HG02885 (cell line): ENCODE data around the gene OR52N1.
A peak's percentile ranks its signal among the peaks of the same experiment; 100 is the strongest.

Source experiments
- ATAC-seq: cut with Tn5 transposase; IDR thresholded peaks from one replicate; pipeline ENCODE4 v1.9.1; 2021; ENCODE audit warnings: mild to moderate bottlenecking; ENCODE audit not compliant: unreplicated experiment, poor library complexity

Gene OR52N1

DNA sequence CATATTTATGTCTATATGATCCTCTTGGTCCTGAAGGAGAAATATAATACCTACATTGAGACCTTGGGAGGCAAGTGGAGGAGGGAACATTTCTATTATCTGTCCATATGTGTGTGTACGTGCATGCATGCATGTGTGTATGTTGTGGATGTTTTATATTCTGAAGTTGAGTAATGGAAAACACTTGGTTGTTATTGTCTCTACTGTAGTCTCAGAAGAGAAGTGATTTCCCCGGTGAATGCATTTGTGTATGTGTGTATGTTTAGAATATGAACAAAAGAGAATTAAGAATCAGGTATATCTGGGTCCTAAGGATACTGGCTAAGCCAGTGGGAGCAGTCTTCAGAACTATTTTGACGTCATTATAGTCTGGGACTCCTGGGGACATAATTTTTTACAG is at the start of gene OR52N1:
OR52N1 (minus strand) TSS at position 101 of the 400 bp plus-strand sequence. CDS start 2,449 bp downstream, outside the sequence.
- ATAC-seq: no peak

DNA sequence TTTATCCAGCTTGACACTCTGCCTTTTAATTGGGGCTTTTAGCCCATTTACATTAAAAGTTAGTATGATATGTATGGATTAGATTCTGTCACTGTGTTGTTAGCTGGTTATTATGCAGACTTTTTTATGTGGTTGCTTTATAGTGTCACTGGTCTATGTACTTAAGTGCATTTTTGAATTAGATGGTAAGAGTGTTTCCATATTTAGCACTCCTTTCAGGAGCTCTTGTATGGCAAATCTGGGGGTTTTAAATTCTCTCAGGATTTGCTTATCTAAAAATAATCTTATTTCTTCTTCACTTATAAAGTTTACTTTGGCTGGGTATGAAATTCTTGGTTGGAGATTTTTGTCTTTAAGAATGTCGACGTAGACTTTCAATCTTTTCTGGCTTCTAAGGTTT is 46.6 kb upstream of the OR52N1 start:
- no peak for ATAC-seq

DNA sequence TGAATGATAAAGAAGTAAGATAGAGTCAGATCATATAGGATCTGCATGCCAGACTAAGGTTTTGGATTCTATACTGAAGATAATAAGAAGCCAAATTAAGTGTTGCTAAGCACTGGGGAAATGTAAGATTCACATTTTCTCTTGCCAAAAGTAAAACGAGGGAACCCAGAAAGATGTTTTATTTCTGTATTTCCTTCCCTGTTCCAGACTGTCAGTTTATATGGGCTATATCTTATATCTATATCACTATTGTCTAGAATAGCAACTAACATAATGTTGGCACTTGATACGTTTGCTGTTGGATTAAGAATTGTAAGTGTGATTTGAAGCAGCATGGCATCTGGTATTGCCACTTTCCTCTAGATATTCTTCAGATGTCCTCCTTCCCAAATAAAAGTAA is 42.4 kb upstream of the OR52N1 start:
- no peak for ATAC-seq

DNA sequence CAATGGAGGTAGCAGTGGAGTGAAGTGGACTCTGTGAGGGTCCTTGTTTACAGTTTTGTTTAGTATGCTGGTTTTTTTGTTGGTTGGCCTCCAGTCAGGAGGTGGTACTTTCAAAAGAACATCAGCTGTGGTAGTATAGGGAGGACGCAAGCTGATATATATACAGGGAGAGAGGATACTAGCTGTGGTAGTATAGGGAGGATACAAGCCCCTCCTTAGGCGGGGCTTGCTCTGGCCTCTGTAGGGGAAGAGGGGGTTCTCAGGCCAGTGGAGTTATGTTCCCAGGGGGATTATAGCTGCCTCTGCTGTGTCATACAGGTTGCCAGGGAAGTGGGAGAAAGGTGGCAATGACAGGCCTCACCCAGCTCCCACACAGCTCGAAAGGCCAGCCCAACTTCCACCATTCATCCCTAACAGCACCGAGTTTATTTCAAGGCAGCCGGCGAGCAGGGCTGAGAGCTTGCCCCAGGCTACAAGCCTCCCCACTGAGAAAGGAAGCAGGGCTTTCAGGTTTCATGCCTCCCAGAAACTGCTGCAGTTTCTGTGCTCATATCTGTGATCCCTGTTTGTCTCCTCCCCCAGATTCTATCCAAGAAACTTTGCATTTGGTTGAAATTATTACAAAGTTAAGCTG is 40.2 kb upstream of the OR52N1 start:
- no peak for ATAC-seq

DNA sequence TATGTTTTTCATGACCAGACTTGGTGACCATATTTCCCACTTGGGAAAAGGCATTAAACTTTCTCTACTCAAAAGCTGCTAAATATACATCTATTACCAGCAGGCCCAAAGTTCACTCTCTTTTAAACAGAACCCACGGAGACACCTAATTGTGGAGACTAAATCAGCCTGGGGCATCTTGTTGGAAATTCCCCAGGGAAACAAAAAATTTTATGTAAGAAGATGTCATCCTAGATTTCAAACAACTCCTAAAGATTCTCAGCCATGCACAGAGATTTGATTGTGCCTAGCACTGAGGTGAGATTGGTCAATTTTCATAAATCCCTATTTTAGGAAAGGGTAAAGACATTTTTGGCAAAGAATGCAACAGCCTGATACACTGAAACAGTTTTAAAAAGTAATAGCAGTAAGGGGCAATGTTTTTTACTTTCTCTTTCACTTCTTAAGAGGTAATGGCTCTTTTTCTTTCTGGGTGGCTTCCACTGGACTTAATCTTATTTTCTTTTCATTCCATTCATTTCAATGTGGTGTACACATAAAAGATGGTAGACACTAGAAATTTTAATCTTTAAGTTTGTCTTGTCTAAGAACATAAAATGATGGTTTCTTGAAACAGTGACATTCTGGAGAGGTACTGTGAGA is 27.3 kb upstream of the OR52N1 start:
- ATAC-seq: peak; percentile 67

DNA sequence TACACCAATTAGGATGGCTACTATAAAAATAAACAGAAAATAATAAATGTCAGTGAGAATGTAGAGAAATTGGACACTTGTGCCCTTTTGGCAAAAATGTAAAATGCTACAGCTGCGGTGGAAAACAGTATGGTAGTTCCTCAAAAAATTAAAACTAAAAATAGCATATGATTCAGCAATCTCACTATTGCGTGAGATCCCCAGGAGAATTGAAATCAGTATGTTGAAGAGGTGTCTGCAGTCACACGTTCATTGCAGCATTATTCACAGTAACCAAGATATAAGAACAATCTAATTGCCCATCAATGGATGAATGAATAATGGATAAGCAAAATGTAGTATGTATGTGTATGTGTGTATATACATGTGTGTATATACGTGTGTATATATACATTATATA is 24.5 kb upstream of the OR52N1 start:
- ATAC-seq: no peak

DNA sequence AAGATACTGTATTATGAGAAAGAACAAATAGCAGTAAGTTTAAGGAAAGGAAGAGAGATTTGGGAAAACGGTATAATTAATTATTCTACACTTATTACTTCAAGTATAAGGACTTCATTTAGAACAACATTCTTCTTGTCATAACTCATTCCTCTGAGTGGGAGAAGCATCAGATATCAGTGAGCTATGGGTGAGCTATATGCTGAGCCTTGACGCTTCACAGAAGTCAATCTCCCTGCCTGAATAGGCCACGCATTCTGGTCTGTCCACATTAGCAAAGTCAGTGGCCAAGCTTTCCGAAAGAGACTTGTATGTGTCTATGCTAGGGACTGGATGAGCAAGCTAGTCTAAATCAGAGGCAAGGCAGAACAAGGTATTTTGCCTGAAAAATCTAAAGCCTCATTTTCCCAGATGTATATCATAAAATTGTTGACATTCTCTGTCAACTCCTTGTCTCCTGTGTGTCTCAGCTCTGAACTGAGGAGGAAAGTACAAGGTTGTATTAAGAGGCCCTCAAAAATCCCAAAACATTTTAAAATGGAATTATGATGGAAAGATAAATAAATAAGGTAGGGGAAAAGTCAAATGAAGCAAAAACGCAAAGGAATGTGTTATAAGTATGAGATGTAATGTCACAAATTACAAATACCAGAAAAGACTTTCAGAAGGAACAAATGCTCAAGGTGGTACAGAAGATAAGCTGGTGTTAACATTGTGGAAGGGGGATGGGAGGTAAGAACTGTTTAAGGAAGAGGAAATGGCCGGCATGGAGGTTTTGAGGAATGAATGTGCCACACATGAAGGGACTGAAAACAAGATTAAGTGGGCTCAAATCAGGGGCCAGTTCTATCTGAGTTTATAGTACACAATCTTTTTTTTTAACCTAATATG is 19.1 kb upstream of the OR52N1 start:
- no peak for ATAC-seq

DNA sequence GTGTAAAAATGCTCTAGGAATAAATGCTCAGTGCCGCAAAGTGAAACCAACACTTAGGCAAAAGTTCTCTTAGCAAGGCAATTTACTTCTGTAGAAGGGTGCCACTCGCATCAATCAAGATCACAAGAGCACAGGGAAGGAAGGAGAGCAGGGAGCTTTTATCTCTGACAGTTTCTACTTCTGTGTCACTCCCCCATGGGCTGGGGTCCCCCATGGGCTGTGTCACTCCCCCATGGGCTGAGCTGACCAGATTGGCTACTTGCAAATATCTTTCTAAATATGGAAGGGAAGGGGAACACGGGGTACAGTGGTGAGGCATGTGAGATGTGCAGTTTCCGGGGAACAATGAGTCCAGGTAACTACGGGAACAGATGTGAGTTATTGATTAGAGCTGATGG is 18.1 kb upstream of the OR52N1 start:
- peak; percentile 34 for ATAC-seq

DNA sequence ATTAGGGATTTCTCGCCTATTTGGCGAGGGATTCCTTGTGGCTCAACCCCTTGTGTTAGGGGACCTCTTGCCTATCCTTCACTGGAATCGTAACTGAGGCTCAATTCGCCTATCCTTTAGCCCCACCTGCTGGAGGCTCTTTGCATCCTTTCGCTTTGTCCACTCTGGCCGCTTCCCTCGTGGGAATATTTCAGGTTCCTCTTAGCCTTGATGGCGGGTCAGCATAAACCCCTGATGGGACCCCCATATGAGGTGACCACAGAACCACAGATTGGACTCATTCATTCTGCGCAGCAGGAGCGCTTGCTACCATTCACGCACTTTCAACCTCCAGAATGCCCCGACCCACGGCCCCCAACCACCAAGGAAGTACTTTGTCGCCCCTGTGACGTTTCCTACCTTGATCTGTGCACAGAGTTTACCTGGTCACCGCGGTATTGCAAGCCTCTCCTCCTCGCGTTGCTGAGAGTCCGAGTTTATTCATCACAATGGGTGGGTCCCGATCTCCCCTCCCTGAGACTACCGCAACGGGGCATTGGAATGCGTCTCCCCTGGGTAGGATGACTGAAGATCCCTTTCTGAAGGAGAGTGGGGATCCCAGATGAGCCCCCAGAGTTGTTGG is 17.5 kb upstream of the OR52N1 start, which contains the start of gene OR52N2:
OR52N2 (plus strand) TSS at position 425 of the 622 bp plus-strand sequence. CDS start 11,412 bp downstream, outside the sequence.
- peak; percentile 94 for ATAC-seq

DNA sequence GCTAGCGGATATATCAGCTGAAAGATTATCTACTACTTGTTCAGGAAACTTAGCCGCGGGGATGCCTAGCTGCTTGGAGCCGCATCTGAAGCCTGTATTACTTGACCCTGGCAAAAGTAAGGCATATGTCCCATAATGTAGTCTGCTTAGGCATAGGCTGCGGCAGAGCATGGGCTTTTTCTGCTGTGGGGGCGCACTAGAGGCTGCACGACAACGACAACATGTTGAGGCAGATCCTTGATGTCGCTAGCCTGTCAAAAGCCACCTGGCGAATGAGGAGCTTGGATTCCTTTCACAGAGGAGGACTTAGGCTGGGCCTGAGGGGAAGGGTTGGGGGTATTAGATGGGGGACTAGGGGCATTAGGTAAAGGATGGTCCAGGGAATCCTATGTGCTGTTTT is 16.5 kb upstream of the OR52N1 start:
- no peak for ATAC-seq

DNA sequence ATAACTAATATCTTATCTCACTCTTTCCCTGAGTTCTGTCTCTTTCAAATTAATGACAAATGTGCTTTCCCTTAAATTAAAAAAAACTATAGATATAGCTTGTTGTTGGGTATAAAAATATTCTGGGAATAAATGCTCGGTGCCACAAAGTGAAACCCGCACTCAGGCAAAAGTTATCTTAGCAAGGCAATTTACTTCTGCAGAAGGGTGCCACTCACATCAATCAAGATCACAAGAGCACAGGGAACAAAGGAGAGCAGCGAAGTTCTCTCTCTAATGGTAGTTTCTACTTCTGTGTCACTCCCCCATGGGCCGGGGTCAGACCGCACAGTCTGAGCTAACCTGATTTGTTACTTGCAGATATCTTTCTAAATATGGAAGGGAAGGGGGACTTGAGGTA is 12.9 kb upstream of the OR52N1 start:
- no peak for ATAC-seq

DNA sequence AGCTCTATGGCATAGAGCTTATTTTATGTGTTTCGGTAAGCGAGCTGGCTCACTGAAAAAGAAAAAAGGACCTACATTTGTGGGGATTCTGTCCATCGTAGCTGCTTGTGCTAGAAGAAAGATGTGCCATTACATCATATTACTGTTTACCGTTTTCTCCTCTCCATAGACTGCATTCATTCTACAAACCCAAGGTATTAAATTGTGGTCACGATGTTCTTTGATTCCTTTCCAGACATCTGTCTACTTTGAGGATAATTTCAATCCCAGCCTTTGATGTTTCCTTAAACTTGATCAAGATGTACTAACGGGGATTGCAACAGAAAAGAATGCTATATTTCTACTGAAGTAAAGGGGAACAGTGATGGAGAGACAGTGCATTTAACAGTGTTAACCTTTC is 5.5 kb upstream of the OR52N1 start:
- no peak for ATAC-seq

DNA sequence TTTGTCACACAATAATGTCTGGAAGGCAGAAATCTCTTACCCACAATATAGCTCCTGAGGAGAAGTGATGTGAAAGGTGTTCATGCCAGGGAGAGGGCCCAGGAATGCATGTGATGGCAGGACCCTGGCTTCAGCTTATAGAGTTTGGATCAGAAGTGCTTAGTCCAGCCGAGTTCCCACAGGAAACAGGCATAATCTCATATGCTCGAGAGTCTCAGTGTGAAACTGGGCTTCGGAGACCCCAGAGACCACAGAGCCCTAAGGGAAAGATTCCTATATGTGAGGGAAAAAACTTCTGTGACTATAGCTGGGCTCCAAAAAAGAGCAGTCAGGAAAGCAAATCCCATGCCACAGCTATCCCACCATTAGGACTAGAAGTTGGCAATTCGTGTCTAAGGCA is 7.8 kb downstream of the OR52N1 start, which contains the start of gene OR52N5:
OR52N5 (minus strand) TSS at position 101 of the 400 bp plus-strand sequence. CDS start 4,721 bp downstream, outside the sequence.
- ATAC-seq: no peak

DNA sequence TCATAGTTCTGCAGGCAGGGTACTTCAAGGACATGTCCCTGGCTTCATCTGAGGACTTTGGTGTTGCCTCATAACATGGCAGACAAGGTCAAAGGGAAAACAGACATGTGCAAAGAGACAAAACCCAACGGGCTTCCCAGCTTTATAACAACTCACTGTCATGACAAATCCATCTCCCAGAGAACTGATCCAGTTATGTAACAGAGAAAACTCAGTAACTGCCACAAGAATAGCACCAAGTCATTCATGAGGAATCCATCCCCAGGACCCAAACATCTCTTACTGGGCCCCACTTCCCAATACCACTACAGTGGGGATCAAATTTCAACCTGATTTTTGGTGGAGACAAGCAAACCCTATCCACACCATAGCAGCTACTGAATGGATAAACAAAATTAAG is 24.0 kb downstream of the OR52N1 start:
- no peak for ATAC-seq

DNA sequence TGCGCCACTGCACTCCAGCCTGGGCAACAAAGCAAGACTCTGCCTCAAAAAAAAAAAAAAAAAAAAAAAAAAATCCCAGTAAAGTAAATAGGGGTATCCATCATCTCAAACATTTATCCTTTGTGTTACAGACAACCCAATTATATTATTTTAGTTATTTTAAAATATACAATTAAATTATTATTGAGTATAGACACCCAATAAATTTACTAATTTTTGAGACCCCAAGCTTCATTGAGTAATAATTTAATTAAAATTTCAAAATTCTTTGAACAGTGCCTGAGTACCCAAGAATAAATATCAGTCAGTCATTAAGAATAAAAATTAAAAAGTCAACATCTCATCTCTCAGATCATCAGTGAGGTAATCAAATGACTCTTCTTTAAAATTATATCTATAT is 37.1 kb downstream of the OR52N1 start, which contains the start of gene OR52N4:
OR52N4 (plus strand) TSS at position 301 of the 400 bp plus-strand sequence. CDS start 498 bp downstream, outside the sequence.
- no peak for ATAC-seq

DNA sequence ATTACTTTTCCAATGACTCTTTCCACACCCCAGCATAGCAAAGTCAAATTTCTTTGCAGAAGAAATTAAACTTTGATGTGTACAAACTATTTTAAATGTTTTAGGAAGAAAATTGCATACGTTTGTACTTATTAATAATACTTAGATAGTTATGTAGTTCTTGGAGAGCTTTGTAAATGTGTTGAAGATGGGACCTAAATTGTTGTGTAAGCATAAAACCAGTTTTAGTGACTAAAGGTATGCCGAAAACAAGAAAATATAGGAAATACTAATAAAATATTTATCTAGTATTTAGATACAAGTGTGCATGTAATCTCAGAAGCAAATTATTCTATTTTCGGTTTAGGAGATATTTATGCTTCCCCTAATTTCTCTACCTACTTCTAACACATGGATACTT is 41.2 kb downstream of the OR52N1 start:
- no peak for ATAC-seq

DNA sequence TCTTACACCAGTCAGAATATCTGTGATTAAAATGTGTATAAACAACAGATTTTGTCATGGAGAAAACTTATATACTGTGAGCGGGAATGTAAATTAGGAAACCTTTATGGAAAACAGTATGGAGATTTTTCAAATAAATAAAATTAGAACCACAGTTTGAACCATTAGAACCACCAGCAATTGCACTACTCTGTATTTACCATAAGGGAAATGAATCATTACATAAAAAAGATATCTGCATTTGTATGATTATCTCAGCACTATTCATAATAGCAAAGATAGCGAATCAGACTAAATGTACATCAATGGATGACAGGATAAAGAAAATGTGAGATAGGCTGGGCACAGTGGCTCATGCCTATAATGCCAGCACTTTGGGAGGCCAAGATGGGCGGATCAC is 44.5 kb downstream of the OR52N1 start:
- ATAC-seq: no peak

DNA sequence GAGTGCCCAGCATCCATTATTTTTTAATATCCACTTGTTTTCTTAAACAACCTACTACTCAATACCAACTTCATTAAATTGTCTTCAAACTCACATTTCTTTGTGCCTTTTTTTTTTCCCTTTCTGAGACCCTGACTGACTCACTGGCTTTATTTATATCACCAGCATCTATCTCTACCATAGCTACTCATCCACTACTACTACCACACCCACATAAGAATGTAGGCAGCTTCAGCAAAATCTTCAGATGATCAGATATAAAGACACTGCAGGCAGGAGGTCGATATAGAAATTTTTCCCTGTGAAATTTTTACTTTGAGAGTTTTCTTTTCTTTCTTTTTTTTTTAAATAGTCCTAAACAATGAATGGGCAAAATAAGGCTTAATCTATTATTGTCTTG is 52.6 kb downstream of the OR52N1 start:
- ATAC-seq: no peak

DNA sequence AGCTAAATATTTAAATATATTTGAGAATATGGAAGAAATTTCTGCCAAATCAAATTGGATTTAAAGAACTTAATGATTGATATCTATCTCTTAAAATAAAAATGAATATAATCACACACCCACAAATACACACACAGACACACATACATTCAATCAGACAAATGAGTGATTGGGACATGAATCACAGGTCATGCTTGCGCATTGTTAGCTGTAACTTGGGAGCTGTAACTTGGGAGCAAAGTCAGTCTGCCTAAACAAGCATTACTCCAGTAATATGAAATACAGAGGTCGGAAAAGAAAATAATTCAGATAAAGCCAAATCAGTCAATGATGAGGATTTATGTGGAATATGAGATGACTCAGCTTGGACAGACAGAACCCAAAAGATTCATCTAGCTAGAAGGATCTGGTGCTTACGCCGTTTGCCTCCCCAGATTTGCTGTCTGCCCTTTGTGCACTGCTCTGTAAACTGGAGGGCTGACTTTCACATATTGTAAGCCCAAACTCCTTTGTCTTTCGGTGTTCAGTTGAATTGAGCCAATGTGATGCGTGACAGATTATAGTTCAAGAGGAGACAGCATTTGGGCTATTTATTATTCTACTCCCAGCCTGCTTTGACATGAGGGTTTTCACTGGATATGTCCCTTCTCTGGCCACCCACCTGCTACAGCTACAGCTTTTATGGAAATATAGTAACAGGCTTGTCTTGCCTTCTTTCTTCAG is 53.2 kb downstream of the OR52N1 start:
- no peak for ATAC-seq

DNA sequence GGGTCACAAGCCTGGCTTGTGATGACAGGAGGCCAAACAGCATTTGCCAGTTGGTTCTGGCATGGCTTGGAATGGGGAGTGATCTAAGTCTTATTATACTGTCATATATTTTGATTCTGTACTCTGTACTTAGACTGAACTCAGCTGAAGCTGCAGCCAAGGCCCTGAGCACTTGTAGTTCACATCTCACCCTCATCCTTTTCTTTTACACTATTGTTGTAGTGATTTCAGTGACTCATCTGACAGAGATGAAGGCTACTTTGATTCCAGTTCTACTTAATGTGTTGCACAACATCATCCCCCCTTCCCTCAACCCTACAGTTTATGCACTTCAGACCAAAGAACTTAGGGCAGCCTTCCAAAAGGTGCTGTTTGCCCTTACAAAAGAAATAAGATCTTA is 54.0 kb downstream of the OR52N1 start:
- no peak for ATAC-seq
